Vagina (tissue), 2 donors: ENCODE measurements around the gene SYF2.

ENCODE experiments used
- POLR2A ChIP-seq, 2 donors: fragments of 450-650 bp; IDR thresholded peaks; one replicate each; pipeline ENCODE4 v1.6.1; 2017; ENCODE audit warnings: antibody characterized with exemption in 2 of 2, mild to moderate bottlenecking in 2 of 2, moderate library complexity in 2 of 2
- POLR2AphosphoS5 ChIP-seq, 2 donors: sonication (generic); formaldehyde crosslinking; IDR thresholded peaks; one replicate each; pipeline ENCODE4 v1.9.0; 2017; ENCODE audit warnings: antibody characterized with exemption in 2 of 2, mild to moderate bottlenecking in 2 of 2, low read depth in 1 of 2; ENCODE audit not compliant: insufficient read depth in 1 of 2

DNA sequence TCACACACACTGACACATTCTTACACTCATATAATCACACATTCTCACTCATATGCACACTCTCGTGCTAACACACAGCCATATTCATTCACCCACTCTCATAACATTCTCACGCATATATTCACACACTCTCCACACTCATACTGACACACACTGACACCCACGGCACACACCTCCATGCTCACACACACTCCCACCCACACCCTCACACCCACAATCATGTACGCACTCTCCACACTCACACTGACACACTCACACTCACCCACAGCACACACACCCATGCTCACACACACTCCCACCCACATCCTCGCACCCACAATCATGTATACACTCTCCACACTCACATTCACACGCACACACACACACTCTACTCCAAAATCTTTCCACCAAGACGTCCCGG, 38.2 kb downstream of the SYF2 start:
- no peak for TF ChIP-seq POLR2AphosphoS5 (IDR thresholded peaks at IDR 0.05; ENCODE audit: insufficient read depth in 1 of 2, low read depth in 1 of 2)
- TF ChIP-seq POLR2A (IDR thresholded peaks at IDR 0.05), result no peak
